ENCODE data around the gene KRTAP20-1.

The KRTAP20-1 gene, protein sequence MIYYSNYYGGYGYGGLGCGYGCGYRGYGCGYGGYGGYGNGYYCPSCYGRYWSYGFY

DNA sequence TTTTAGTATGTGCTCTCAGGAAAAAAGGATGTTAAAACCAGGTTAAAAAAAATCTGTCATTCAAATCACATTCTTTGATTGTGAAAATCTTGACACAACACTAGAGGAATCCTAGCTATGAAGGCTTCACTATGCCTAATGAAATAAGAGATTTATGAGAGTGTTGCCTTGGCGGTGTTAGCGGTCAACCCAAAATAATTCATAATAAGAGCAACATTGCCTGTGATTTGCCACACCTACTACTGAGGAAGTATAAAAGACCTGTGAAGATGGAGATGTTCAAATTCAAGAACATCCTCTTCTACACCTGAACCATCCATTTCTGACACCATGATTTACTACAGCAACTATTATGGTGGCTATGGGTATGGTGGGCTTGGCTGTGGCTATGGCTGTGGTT lies at the start of gene KRTAP20-1:
TSS of gene KRTAP20-1 (plus strand) at position 301 of the 400 bp plus-strand sequence. CDS start at position 331, 30 bp downstream.
- DNase-seq (ENCODE audit: insufficient read length, low spot score): no peak
- TF ChIP-seq POLR2A (IDR thresholded peaks at IDR 0.05; ENCODE audit: low read depth, low read length): no peak
- no peak for FAIRE-seq

DNA sequence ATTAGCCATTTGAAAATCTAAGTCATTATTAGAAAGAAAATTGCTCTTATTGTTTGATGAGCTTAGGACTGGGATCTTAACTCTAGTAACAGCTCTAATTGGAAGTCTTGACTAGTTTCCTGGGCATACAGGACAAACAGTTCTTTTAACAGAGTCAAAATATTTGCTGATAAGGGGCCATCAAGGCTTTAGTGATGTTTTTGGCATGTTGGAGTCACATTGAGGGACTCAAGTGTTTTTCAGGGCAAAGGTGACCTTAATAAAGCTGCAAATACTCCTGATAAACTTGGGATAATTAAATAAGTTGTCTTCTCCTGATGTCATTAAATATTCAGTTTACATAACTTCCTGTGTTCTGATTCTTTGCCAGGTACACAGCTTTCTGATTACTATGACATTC lies 48.6 kb upstream of the KRTAP20-1 start:
- FAIRE-seq (no peak), DNase-seq (ENCODE audit: insufficient read length, low spot score) (no peak)
- no peak for TF ChIP-seq POLR2A (IDR thresholded peaks at IDR 0.05; ENCODE audit: low read depth, low read length)

DNA sequence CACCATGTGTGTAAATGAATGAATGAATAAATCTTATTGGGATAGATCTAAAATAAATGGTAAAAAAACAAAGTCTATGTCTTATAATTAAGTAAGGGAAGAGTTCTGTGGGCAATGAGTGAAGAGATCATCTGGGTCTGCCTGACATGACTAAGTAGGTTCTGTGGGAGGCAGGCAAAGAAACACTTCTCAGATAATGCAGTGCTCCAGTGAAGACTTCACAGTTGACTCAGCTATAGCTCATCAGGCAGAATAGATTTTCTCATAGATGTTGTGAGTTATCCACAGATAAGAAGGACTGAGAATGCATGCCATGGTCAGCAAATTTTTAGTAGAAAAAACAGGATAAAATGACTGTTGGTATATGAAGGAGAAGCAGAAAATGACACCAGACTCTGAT lies 38.5 kb upstream of the KRTAP20-1 start:
- TF ChIP-seq POLR2A (IDR thresholded peaks at IDR 0.05; ENCODE audit: low read depth, low read length): no peak
- FAIRE-seq: no peak
- DNase-seq (ENCODE audit: insufficient read length, low spot score): no peak

DNA sequence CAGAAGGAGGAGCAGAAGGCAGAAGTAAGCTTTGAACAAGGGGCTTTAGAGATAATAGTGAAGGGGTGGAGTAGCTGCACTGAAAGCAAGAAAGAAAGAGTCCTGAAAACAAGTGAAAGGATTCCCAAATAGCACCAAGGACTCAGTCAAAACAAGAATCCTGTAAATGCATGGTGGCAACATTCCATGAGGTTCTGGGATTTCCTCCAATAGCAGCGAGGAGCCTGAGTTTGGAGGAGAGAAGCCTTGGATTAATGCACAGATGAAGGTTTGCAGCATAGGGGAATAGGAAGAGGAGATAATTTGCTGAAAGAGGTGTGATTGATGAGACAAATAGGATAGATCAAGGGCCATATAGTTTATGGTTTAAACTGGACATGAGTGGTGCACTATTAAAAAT lies 36.9 kb upstream of the KRTAP20-1 start:
- no peak for DNase-seq (ENCODE audit: insufficient read length, low spot score)
- no peak for TF ChIP-seq POLR2A (IDR thresholded peaks at IDR 0.05; ENCODE audit: low read depth, low read length)
- FAIRE-seq: no peak

DNA sequence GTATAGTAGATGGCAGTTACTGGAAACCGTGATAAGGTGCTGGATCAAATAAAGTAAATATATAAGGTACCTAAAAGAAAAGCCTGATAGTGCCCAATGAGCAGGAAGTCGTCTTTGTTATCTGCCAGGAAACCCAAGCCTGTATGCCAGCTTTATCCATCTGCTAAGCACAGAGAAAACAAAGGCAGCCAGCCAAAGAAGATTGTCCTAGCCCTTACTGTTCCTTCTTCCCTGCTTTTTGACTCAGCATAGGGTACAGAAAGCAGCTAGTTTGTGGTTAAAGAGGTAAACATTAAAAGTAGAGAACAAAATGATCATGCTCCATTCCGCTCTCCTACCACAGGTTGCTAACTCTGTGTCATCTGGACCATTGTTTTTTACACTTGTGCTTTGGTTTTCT lies 36.1 kb upstream of the KRTAP20-1 start:
- no peak for TF ChIP-seq POLR2A (IDR thresholded peaks at IDR 0.05; ENCODE audit: low read depth, low read length)
- DNase-seq (ENCODE audit: insufficient read length, low spot score): no peak

DNA sequence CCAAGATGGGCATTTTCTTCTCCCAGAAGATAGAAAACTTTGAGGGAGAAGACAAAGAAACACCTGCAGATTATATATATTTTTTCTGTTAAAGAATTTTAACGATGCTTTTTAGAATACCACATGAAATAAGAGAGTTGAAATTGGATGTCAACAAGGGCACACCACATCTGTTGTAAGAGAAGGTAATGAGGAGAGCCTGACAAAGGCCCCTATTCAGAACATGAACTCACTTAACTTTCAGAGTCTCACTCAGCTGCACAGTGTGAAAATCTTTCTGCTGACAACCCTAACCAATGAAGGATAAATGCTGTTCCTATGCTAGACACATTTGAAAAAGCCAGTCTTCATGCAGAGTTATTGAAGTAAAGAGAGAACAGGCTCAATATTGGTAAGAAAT lies 33.4 kb upstream of the KRTAP20-1 start:
- FAIRE-seq: no peak
- no peak for DNase-seq (ENCODE audit: insufficient read length, low spot score)
- no peak for TF ChIP-seq POLR2A (IDR thresholded peaks at IDR 0.05; ENCODE audit: low read depth, low read length)

More for the DNA sequence above, 36.1 kb upstream of the KRTAP20-1 start:
- no peak for FAIRE-seq

DNA sequence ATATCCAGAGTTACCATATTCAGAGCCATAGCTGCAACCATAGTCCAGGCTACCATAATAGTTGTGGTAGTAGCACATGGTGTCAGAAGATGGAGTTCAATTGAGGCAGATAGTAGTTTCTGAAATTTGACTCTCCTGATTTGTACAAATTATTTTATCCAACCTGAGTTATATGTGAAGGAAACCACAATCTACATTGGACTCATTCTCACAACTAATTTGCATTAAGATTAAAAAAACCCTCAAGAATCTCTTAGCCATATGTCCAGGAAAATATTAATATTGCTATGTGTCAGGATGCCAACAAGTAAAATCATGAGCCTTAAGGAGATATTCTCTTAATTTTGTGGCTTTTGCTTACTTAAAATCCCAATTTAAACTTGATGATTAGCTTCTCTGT lies 25.9 kb upstream of the KRTAP20-1 start, which contains the start of gene KRTAP22-2:
TSS of gene KRTAP22-2 (minus strand) at position 101 of the 400 bp plus-strand sequence.
- no peak for TF ChIP-seq POLR2A (IDR thresholded peaks at IDR 0.05; ENCODE audit: low read depth, low read length)
- no peak for FAIRE-seq

DNA sequence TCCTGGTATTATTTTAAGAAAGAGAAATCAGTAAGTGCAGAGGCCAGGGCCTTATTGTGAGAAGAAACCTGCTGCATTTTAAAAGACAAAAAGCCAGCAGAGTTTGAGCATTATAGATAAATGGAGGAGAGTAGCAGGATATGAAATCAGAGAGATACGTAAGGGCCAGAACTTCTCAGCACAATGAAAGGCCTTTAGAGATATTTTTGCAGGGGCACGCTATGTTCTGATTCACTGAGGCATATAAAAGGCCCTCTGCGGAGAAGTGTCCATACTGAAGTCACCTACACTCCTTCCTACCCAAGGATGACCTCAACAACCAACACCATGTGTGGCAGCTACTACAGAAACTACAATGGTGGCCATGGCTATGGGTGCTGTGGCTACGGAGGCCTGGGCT lies 24.1 kb upstream of the KRTAP20-1 start, which contains the start of gene KRTAP6-3:
TSS of gene KRTAP6-3 (plus strand) at position 301 of the 400 bp plus-strand sequence. CDS start at position 307, 6 bp downstream.
- FAIRE-seq (no peak), DNase-seq (ENCODE audit: insufficient read length, low spot score) (no peak)
- no peak for TF ChIP-seq POLR2A (IDR thresholded peaks at IDR 0.05; ENCODE audit: low read depth, low read length)

More for the DNA sequence above, 25.9 kb upstream of the KRTAP20-1 start, which contains the start of gene KRTAP22-2:
- DNase-seq (ENCODE audit: insufficient read length, low spot score): no peak

DNA sequence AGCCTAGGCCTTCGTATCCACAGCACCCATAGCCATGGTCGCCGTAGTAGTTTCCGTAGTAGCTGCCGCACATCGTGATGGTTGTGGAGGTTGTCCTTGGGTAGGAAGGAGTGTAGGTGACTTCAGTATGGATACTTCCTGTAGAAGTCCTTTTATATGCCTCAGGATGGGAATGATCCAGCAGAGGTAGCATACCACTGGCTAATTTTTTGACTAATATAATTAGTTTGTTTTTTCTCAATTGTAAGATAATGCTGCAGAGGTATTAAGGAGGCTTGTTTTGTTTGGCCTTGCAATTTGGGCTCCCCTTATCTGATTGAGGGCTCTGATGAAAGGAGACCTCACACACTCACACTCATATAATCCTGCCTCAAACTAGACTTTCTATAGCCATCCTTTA lies 17.4 kb upstream of the KRTAP20-1 start, which contains the start of gene KRTAP6-2:
TSS of gene KRTAP6-2 (minus strand) at position 101 of the 400 bp plus-strand sequence. CDS start at position 73, 28 bp downstream.
- TF ChIP-seq POLR2A (IDR thresholded peaks at IDR 0.05; ENCODE audit: low read depth, low read length): no peak
- FAIRE-seq: no peak
- DNase-seq (ENCODE audit: insufficient read length, low spot score): no peak

DNA sequence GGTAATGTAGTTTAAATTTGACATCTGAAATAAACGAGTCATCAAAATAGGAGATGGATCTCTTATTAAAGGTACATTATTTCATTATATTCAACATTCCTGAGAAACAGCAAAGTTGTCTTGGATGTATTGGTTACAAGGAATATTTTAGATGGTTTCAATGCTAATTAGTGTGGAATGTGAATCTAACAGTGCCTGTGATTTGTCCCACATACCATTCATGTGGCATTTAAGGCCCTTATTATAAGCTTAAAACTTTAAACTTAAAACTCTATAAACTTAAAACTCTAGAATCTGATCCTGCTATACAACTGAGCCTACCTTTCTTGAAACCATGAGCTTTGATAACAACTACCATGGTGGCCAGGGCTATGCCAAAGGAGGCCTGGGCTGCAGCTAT lies 15.4 kb upstream of the KRTAP20-1 start, which contains the start of gene KRTAP22-1:
TSS of gene KRTAP22-1 (plus strand) at position 301 of the 400 bp plus-strand sequence.
- TF ChIP-seq POLR2A (IDR thresholded peaks at IDR 0.05; ENCODE audit: low read depth, low read length): no peak
- FAIRE-seq (no peak), DNase-seq (ENCODE audit: insufficient read length, low spot score) (no peak)

DNA sequence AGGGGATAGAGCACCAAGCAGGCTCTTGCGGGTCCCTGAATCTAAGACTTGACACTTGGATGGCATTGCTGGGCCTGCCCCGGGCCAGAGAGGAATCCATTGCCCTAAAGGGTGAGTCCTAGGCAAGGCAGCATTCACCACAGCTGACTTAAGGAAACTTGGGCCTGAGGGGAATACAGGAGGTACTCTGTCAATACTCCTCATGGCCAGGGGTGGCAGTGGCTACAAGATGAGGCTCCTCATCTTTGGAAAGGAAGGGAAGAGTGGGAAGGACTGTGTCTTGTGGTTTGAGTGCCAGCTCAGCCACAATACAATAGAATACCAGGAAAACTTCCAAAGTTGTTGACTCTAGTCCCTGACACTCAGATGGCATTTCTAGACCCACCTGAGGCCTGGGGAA lies 10.3 kb upstream of the KRTAP20-1 start:
- DNase-seq (ENCODE audit: insufficient read length, low spot score) (no peak), FAIRE-seq (no peak)
- TF ChIP-seq POLR2A (IDR thresholded peaks at IDR 0.05; ENCODE audit: low read depth, low read length): no peak

DNA sequence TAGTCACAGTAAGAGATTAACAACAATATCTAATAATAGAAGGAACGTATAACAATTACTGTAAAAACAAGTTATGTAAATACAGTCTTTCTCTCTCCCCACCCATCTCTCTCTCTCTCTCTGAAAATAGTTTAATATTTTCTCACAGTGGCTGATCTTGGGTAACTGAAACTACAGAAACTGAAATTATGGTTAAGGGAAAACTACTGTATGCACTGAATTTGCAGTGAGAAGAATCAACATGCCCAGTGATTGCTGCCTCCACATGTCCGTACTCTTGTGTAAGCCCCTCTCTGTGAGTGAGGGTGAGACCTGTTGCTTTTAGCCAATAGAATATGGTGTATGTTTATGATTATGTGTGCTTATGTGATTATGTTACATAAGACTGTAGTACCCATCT lies 4.1 kb upstream of the KRTAP20-1 start:
- FAIRE-seq (no peak), DNase-seq (ENCODE audit: insufficient read length, low spot score) (no peak)
- no peak for TF ChIP-seq POLR2A (IDR thresholded peaks at IDR 0.05; ENCODE audit: low read depth, low read length)

DNA sequence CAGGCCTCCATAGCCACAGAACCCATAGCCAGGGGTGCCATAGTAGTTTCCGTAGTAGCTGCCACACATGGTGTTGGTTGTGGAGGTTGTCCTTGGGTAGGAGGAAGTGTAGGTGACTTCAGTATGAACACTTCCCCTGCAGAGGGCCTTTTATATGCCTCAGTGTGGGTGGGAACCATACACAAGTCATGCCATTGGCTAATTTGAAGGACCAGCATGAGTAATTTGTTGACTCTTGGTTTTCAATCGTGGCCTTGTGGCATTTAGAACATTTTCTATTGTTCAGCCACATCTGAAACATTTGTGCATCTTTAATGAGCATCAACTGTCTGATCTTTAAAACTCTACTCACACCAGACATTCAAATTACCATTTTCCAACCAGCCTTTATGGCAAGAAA lies 2.4 kb upstream of the KRTAP20-1 start, which contains the start of gene KRTAP6-1:
TSS of gene KRTAP6-1 (minus strand) at position 95 of the 400 bp plus-strand sequence. CDS start at position 69, 26 bp downstream.
- FAIRE-seq: no peak
- no peak for TF ChIP-seq POLR2A (IDR thresholded peaks at IDR 0.05; ENCODE audit: low read depth, low read length)
- no peak for DNase-seq (ENCODE audit: insufficient read length, low spot score)

DNA sequence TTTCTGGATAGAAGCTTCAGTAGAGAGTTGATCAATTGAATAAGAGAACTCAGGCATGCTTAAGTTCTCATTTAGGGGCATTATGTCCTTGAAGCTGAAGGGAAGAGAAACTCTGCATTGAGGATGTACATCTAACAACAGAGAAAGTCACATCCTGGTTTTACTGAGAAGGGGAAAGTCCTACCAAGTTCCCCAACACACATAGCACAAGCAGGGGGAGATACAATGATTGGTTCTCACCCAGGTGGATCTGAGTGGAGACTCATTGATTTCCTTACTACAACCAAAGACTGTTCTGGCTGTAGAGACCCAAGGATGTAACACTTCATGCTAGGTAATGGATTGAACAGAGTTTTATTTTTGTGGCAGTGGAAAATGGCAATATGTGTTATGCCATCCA lies 1.0 kb upstream of the KRTAP20-1 start:
- TF ChIP-seq POLR2A (IDR thresholded peaks at IDR 0.05; ENCODE audit: low read depth, low read length): no peak
- FAIRE-seq (no peak), DNase-seq (ENCODE audit: insufficient read length, low spot score) (no peak)

DNA sequence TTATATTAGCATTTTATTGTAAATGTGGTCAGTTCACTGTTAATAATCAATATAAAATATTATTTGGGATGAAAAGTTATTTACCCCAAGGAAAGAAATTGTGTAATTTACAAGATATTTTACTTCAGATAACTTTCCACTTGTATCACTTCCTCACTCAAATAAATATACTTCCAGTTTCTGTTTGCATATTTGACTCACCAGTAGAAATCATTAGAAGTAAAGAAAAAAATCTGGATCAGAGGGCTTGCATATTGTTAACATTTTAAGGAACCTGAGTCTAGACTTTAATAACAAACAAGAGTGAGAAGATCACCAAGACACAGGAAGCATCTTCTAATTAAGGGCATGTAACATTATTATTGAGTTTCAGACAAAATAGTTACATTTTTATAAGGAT lies 3.9 kb downstream of the KRTAP20-1 start:
- FAIRE-seq: no peak
- TF ChIP-seq POLR2A (IDR thresholded peaks at IDR 0.05; ENCODE audit: low read depth, low read length): no peak
- no peak for DNase-seq (ENCODE audit: insufficient read length, low spot score)

Data from H54 (cell line).